K562 (cell line): ENCODE measurements around the gene GCN1. TPM values are rescaled to one million over a fixed set of nuclear protein-coding genes. Genes with fewer than 3 reads are reported as not detected.

Experiments used
- ATAC-seq: fragments of 200-7000 bp; cut with Tn5 transposase; 3 replicates; pipeline ENCODE4 v1.9.1; 2020; ENCODE audit warnings: moderate library complexity
- BruUV-seq: library from RNA; stranded (reverse); fragments of 400-500 nt; replicated peaks from 2 replicates; lab custom pipeline; 2021; lab: Mats Ljungman, UMichigan
- CTCF ChIA-PET: fragments of 300-600 bp; formaldehyde crosslinking; extraction: SDS; loops from one replicate; lab custom pipeline; 2021; ENCODE audit warnings: low intra/inter-chr PET ratio; lab: Yijun Ruan, JAX
- POLR2A ChIA-PET: fragments of 300-600, 350-650 bp; sonication (Branson Sonifier 250); formaldehyde crosslinking; extraction: SDS; loops from one replicate; lab custom pipeline; 2021; ENCODE audit warnings: antibody characterized with exemption, inconsistent platforms; lab: Yijun Ruan, JAX
- DNase-seq, 4 experiments: peaks; one replicate each; pipeline versions ENCODE4 v3.0.0 to v3.0.0-alpha.2; 2011 to 2018; ENCODE audit warnings: low spot score in 3 of 4, mixed read lengths in 3 of 4; ENCODE audit errors: extremely low read depth in 1 of 4
- FAIRE-seq: peaks from 2 replicates; lab custom pipeline; 2011; peaks lifted over from hg19 to GRCh38; lab: Jason Lieb, UNC
- H2AFZ ChIP-seq: 2 replicates; pipeline ENCODE4 v1.6.0; 2011; ENCODE audit warnings: low read depth, low read length, control low read depth, inconsistent platforms
- H3K27ac ChIP-seq: fragments of 200-600 bp; 3 replicates; pipeline ENCODE4 v1.8.0; 2011; ENCODE audit warnings: low read depth, mild to moderate bottlenecking, control low read depth, inconsistent platforms, low read length, moderate library complexity, mixed read lengths; ENCODE audit errors: extremely low read depth
- H3K27me3 ChIP-seq, 2 experiments: fragments of 300-600 bp in 1 of 2; 2 replicates in 1 of 2; 3 replicates in 1 of 2; pipeline versions ENCODE4 v1.6.0 to v1.8.0; 2011; ENCODE audit warnings: inconsistent platforms in 2 of 2, low read length in 2 of 2, mild to moderate bottlenecking in 1 of 2, mixed read lengths in 1 of 2, moderate library complexity in 1 of 2; ENCODE audit not compliant: control insufficient read depth in 2 of 2, insufficient read depth in 2 of 2
- H3K36me3 ChIP-seq: fragments of 300-600 bp; 3 replicates; pipeline ENCODE4 v1.8.0; 2011; ENCODE audit warnings: mild to moderate bottlenecking, low read length, inconsistent platforms; ENCODE audit not compliant: control insufficient read depth, insufficient read depth
- H3K4me1 ChIP-seq, 2 experiments: fragments of 200-600 bp in 1 of 2; replicated peaks in 1 of 2; 2 replicates in 1 of 2; 3 replicates in 1 of 2; pipeline versions ENCODE4 v1.5.1 to v1.8.0; 2011; ENCODE audit warnings: inconsistent platforms in 2 of 2, low read length in 2 of 2, mild to moderate bottlenecking in 1 of 2, mixed read lengths in 1 of 2, moderate library complexity in 1 of 2; ENCODE audit not compliant: control insufficient read depth in 2 of 2, insufficient read depth in 2 of 2
- H3K4me2 ChIP-seq: 2 replicates; pipeline ENCODE4 v1.6.1; 2011; ENCODE audit warnings: low read length, control low read depth, inconsistent platforms, mixed read lengths; ENCODE audit not compliant: insufficient read depth
- H3K4me3 ChIP-seq: fragments of 200-600 bp; sonication (generic), shearing (Covaris generic); 2 replicates; pipeline ENCODE4 v1.5.1; 2016; ENCODE audit warnings: control low read depth, inconsistent platforms
- H3K79me2 ChIP-seq: fragments of 200-600 bp; 3 replicates; pipeline ENCODE4 v1.8.0; 2011; ENCODE audit warnings: low read length, inconsistent platforms; ENCODE audit not compliant: control insufficient read depth, insufficient read depth
- H3K9ac ChIP-seq, 2 experiments: 2 replicates each; pipeline versions ENCODE4 v1.6.0 to v1.6.1; 2011; ENCODE audit warnings: low read depth in 2 of 2, low read length in 2 of 2, control low read depth in 1 of 2, inconsistent platforms in 1 of 2, mild to moderate bottlenecking in 1 of 2, mixed read lengths in 1 of 2; ENCODE audit not compliant: insufficient read depth in 1 of 2
- H3K9me1 ChIP-seq: one replicate; pipeline ENCODE4 v1.6.0; 2011; ENCODE audit warnings: inconsistent platforms, mild to moderate bottlenecking, low read length, moderate library complexity; ENCODE audit not compliant: control insufficient read depth, insufficient read depth
- H3K9me3 ChIP-seq: replicated peaks from 2 replicates; pipeline ENCODE4 v1.5.1; 2011; ENCODE audit warnings: low read depth, low read length, inconsistent platforms; ENCODE audit not compliant: control insufficient read depth, insufficient read depth
- H4K20me1 ChIP-seq: replicated peaks from 2 replicates; pipeline ENCODE4 v1.6.1; 2011; ENCODE audit warnings: low read length, inconsistent platforms, mixed read lengths; ENCODE audit not compliant: control insufficient read depth, insufficient read depth
- ATF6 ChIP-seq: sonication (generic); formaldehyde crosslinking; IDR thresholded peaks from 2 replicates; pipeline ENCODE4 v1.4.0; 2020; ENCODE audit warnings: mild to moderate bottlenecking, missing genetic modification reagents
- CBFB ChIP-seq: sonication (generic); formaldehyde crosslinking; IDR thresholded peaks from 2 replicates; pipeline ENCODE4 v1.4.0; 2020; ENCODE audit warnings: mild to moderate bottlenecking, missing genetic modification reagents
- CTBP1 ChIP-seq: fragments of 450-650 bp; IDR thresholded peaks from 2 replicates; pipeline ENCODE4 v1.6.1; 2016; ENCODE audit warnings: borderline replicate concordance
- FIP1L1 ChIP-seq: fragments of 200-400 bp; formaldehyde crosslinking; IDR thresholded peaks from 2 replicates; pipeline ENCODE4 v1.6.1; 2018; ENCODE audit warnings: mild to moderate bottlenecking, low read depth, low read length; ENCODE audit not compliant: poor library complexity, severe bottlenecking
- HDAC2 ChIP-seq: fragments of 450-650 bp; IDR thresholded peaks from 2 replicates; pipeline ENCODE4 v1.6.1; 2016; ENCODE audit warnings: mild to moderate bottlenecking
- KAT7 ChIP-seq: sonication (generic); formaldehyde crosslinking; IDR thresholded peaks from 2 replicates; pipeline ENCODE4 v1.8.0; 2022; ENCODE audit warnings: missing genetic modification reagents, mild to moderate bottlenecking, borderline replicate concordance
- NR2C2 ChIP-seq, 2 experiments: fragments of 200-800 bp in 1 of 2; sonication (Bioruptor generic) in 1 of 2; sonication (generic) in 1 of 2; formaldehyde crosslinking in 1 of 2; IDR thresholded peaks; 2 replicates each; pipeline versions ENCODE4 v1.6.1 to v1.8.0; 2016 to 2022; ENCODE audit warnings: mild to moderate bottlenecking in 1 of 2, missing compliant biosample characterization in 1 of 2, missing genetic modification characterization in 1 of 2, missing genetic modification reagents in 1 of 2
- NRF1 ChIP-seq, 2 experiments: fragments of 450-650 bp; IDR thresholded peaks in 1 of 2; conservative IDR thresholded peaks in 1 of 2; 2 replicates each; pipeline ENCODE4 v1.6.1; 2014; ENCODE audit warnings: mild to moderate bottlenecking in 2 of 2
- SRF ChIP-seq, 2 experiments: fragments of 250-450, 450-650 bp in 1 of 2; sonication (Bioruptor Pico) in 1 of 2; sonication (generic) in 1 of 2; formaldehyde crosslinking; IDR thresholded peaks; 2 replicates each; pipeline versions ENCODE4 v1.5.0 to v1.5.1; 2020 to 2022; ENCODE audit warnings: mild to moderate bottlenecking in 1 of 2, missing genetic modification reagents in 1 of 2
- ZKSCAN1 ChIP-seq: fragments of 150-350 bp; IDR thresholded peaks from 2 replicates; pipeline ENCODE4 v1.6.1; 2016; ENCODE audit warnings: low read depth, low read length
- ZNF384 ChIP-seq: IDR thresholded peaks from 2 replicates; pipeline ENCODE4 v1.6.1; 2012; ENCODE audit warnings: low read depth, low read length, improper control_type of control experiment
- ZNF785 ChIP-seq: fragments of 250-450 bp; sonication (Bioruptor Pico); IDR thresholded peaks from 2 replicates; pipeline ENCODE4 v1.4.0; 2020; ENCODE audit warnings: mild to moderate bottlenecking
- WGBS: fragments of 100-300 bp; shearing (Covaris generic); methylation state at CpG from one replicate; pipeline ENCODE4 v1.1.6; 2016; ENCODE audit warnings: low coverage, mixed read lengths; ENCODE audit not compliant: insufficient coverage; ENCODE audit errors: missing lambda C conversion rate; 5-methylcytosine and 5-hydroxymethylcytosine counted together
- in situ Hi-C: fragments of 300-500 bp; cut with MboI; formaldehyde crosslinking; loops from 4 replicates; pipeline ENCODE4 v1.15.0; 2018; ENCODE audit warnings: inconsistent platforms, mixed read lengths
- intact Hi-C: fragments of 100-400 bp; cut with micrococcal nuclease; formaldehyde crosslinking; loops from 2 replicates; pipeline ENCODE4 v1.14.2; 2022
- polyA plus RNA-seq, 8 experiments: library from polyadenylated mRNA; depleted of rRNA in 4 of 8; stranded (reverse) in 5 of 8; unstranded in 3 of 8; fragments of >200 nt; fragmentation: Nextera tagmentation in 2 of 8; fragmentation: Illumina TruSeq in 1 of 8; extraction: Ambion mirVana in 2 of 8; extraction: Trizol in 1 of 8; gene quantifications; 2 replicates each; pipeline versions ENCODE4 v1.2.1 to v1.2.3, GENCODE V29; 2011 to 2014; ENCODE audit warnings: inconsistent platforms in 1 of 8, missing spikeins in 1 of 8
- total RNA-seq, 7 experiments: library from RNA; depleted of rRNA in 6 of 7; stranded (reverse); fragments of >200 nt in 6 of 7; fragmentation: Illumina TruSeq in 2 of 7; extraction: Trizol in 2 of 7; gene quantifications; 2 replicates each; pipeline versions ENCODE4 v1.2.1 to v1.2.3, GENCODE V29; 2011 to 2021; ENCODE audit warnings: low replicate concordance in 1 of 7

Gene GCN1
- total and polyA plus RNA-seq, 9 of the 15 experiments (the other 6 are each of a cell fraction or from before 2014, with no cell fraction given), result 11.9 to 190 (median 51.7) TPM

DNA sequence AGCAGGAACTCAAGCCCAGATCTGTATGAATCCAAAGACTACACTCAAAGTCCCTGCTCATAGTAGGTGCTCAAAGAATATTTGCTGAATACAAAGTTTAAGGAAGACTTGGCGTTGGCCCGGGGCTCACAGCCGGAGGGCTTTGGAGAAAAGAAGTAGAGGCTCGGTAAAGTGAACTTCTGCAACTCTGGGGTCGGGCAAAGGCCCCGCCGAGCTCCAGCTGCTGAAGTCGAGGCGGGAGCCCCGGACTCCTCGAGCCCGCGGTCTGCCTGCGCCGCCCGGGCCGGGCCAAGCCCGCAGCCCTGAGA, 335 bp downstream of the GCN1 start:
- H3K9me3 ChIP-seq, result no peaks in the 10 kb centered on the region
- intact Hi-C loops, result no loop called here
- DNase-seq, result no peak
- ATAC-seq, result peak; percentile 36
- in situ Hi-C loops, result no loop called here
- H3K4me1 ChIP-seq, result peaks cover 12 to 38% of the 10 kb centered on the region in 2 experiments; a peak in 4 of 5 replicates
- H3K79me2 ChIP-seq, result peaks cover 97% of the 10 kb centered on the region
- H3K4me3 ChIP-seq, result peak overlapping the region; percentile 98
- H3K36me3 ChIP-seq, result peaks cover 72% of the 10 kb centered on the region
- peak overlapping the region; percentile 76 for H2AFZ ChIP-seq
- 0% methylated on average over 14 of the region's 18 CpGs for WGBS
- H3K9ac ChIP-seq, result peak overlapping the region; percentile 94 to 95
- BruUV-seq, result no TSS peak
- no peaks in the 10 kb centered on the region for H3K27me3 ChIP-seq
- peaks cover 32% of the 10 kb centered on the region for H4K20me1 ChIP-seq
- no peaks in the 10 kb centered on the region for H3K9me1 ChIP-seq
- TF ChIP-seq HDAC2 (no peak), NRF1 (conservative IDR thresholded peaks at IDR 0.05 in 1 of 2, IDR thresholded peaks at IDR 0.05 in 1 of 2) (peak in 1 of 2 experiments; percentile 19; a peak in 1 of 4 replicates), ZNF785 (no peak), SRF (CRISPR knock-in tag; IDR thresholded peaks at IDR 0.05) (no peak), CTBP1 (no peak), ZKSCAN1 (peak; percentile 32), FIP1L1 (no peak), CBFB (CRISPR knock-in tag) (0 out of 2 replicates have a peak, but pooled peaks have one; percentile 10), KAT7 (CRISPR knock-in tag) (no peak), NR2C2 (CRISPR knock-in tag; IDR thresholded peaks at IDR 0.05) (no peak), NR2C2 (tag; IDR thresholded peaks at IDR 0.05) (0 out of 2 replicates have a peak, but pooled peaks have one; percentile 97), ATF6 (CRISPR knock-in tag) (0 out of 2 replicates have a peak, but pooled peaks have one; percentile 14), ZNF384 (no peak)
- no peak for FAIRE-seq
- CTCF ChIA-PET, result no interaction called here
- POLR2A ChIA-PET, result interaction anchor here (1.0 to 12.6 kb wide), 8 partner anchors 7 to 98 kb away, joined by 3 to 331 read pairs (median 60); partner anchors contain the start of genes PXN, RNU4-1, RNU4-2 and RPLP0
- peak overlapping the region; percentile 96 for H3K27ac ChIP-seq
- peak overlapping the region; percentile 99 for H3K4me2 ChIP-seq
